SK-N-SH treated with all-trans-retinoic acid at 6 μM for 48 hours (cell line): ENCODE results near the gene PTPRN2.

Experiments used
- CSDC2 ChIP-seq: fragments of 250-450 bp; sonication (Bioruptor Pico); IDR thresholded peaks from 2 replicates; pipeline ENCODE4 v1.5.0; 2020; ENCODE audit warnings: mild to moderate bottlenecking, moderate library complexity
- ESRRG ChIP-seq: fragments of 250-450 bp; sonication (Bioruptor Pico); IDR thresholded peaks from 2 replicates; pipeline ENCODE4 v1.6.1; 2021; ENCODE audit warnings: mild to moderate bottlenecking
- PPARA ChIP-seq: fragments of 250-450 bp; sonication (Bioruptor Pico); IDR thresholded peaks from 2 replicates; pipeline ENCODE4 v1.5.0; 2020; ENCODE audit warnings: mild to moderate bottlenecking, borderline replicate concordance
- TCF4 ChIP-seq: fragments of 250-450 bp; sonication (Bioruptor Pico); IDR thresholded peaks from 2 replicates; pipeline ENCODE4 v1.8.0; 2021; ENCODE audit warnings: mild to moderate bottlenecking, moderate library complexity, borderline replicate concordance
- ZNF565 ChIP-seq: fragments of 450-650 bp; formaldehyde crosslinking; conservative IDR thresholded peaks from 2 replicates; pipeline ENCODE4 v1.5.0; 2020; ENCODE audit warnings: low read depth, mild to moderate bottlenecking, moderate library complexity
- ZNF70 ChIP-seq: fragments of 450-650 bp; formaldehyde crosslinking; IDR thresholded peaks from 2 replicates; pipeline ENCODE4 v1.5.0; 2020; ENCODE audit warnings: mild to moderate bottlenecking, moderate library complexity

GRCh38 chr7:158098125-158099030, 489.2 kb downstream of the PTPRN2 start:
- TF ChIP-seq ZNF565, result no peak
- no peak for TF ChIP-seq ESRRG (CRISPR knock-in tag)
- no peak for TF ChIP-seq PPARA (CRISPR knock-in tag)
- no peak for TF ChIP-seq CSDC2
- TF ChIP-seq ZNF70, result no peak
- no peak for TF ChIP-seq TCF4
